WTC11 (cell line): ENCODE results near the gene PFKFB3.

Source experiments
- CTCF ChIP-seq: fragments of 200-600 bp; IDR thresholded peaks from 2 replicates; pipeline ENCODE4 v1.8.0; 2022; ENCODE audit warnings: antibody characterized with exemption
- ZSCAN18 ChIP-seq: fragments of 250-450 bp; sonication (Bioruptor Pico); IDR thresholded peaks from 2 replicates; pipeline ENCODE4 v2.1.2; 2022; ENCODE audit warnings: mild to moderate bottlenecking, moderate library complexity

GRCh38 chr10:6218692-6219493 lies 16.2 kb downstream of the PFKFB3 start:
- TF ChIP-seq CTCF, result no peak
- no peak for TF ChIP-seq ZSCAN18 (CRISPR knock-in tag)
